Dendritic cell treated with granulocyte-macrophage colony-stimulating factor and Interleukin-4, amounts not matched to agents 40 ng/mL and 50 ng/mL, for 4 days (primary cell): Measurements from ENCODE around the gene SLC4A8.
"Not testable (repeated sequence)": the region's sequence is repeated elsewhere in the genome, so short reads cannot be mapped to it uniquely, and the experiment has no call there.

ENCODE experiments used
- H3K27ac Mint-ChIP-seq: one replicate; pipeline ENCODE4 v1.8.0; 2022; ENCODE audit warnings: mild to moderate bottlenecking, mixed read lengths
- H3K27me3 Mint-ChIP-seq: one replicate; pipeline ENCODE4 v1.8.0; 2022; ENCODE audit warnings: mild to moderate bottlenecking, mixed read lengths
- H3K36me3 Mint-ChIP-seq: one replicate; pipeline ENCODE4 v1.8.0; 2022; ENCODE audit warnings: low read depth, mixed read lengths
- H3K4me1 Mint-ChIP-seq: one replicate; pipeline ENCODE4 v1.8.0; 2022; ENCODE audit warnings: low read depth, mixed read lengths
- H3K4me3 Mint-ChIP-seq: one replicate; pipeline ENCODE4 v1.8.0; 2022; ENCODE audit warnings: mild to moderate bottlenecking, moderate library complexity, mixed read lengths
- H3K9me3 Mint-ChIP-seq: one replicate; pipeline ENCODE4 v1.8.0; 2022; ENCODE audit warnings: mixed read lengths
- intact Hi-C: fragments of 100-400 bp; cut with micrococcal nuclease; formaldehyde crosslinking; loops from one replicate; pipeline ENCODE4 v1.15.0; 2022

The SLC4A8 gene

GRCh38 chr12:51455050-51455449, 30.4 kb downstream of the SLC4A8 start:
- H3K36me3 Mint-ChIP-seq = peaks cover 14% of the 10 kb centered on the region
- H3K27me3 Mint-ChIP-seq, H3K4me3 Mint-ChIP-seq, H3K9me3 Mint-ChIP-seq, intact Hi-C loops, H3K27ac Mint-ChIP-seq, H3K4me1 Mint-ChIP-seq: not testable (repeated sequence)

- no peaks in the 10 kb centered on the region for H3K9me3 Mint-ChIP-seq
- no peak overlapping the region for H3K4me3 Mint-ChIP-seq
- H3K36me3 Mint-ChIP-seq = peaks cover 14% of the 10 kb centered on the region
- no peaks in the 10 kb centered on the region for H3K27me3 Mint-ChIP-seq
- intact Hi-C loops = no loop called here
- no peaks in the 10 kb centered on the region for H3K4me1 Mint-ChIP-seq
- no peak overlapping the region for H3K27ac Mint-ChIP-seq
Observed at GRCh38 chr12:51458635-51459034, 34.0 kb downstream of the SLC4A8 start.

- Mint-ChIP-seq H3K27me3 (no peaks in the 10 kb centered on the region), H3K4me1 (peaks cover 5% of the 10 kb centered on the region), H3K36me3 (peaks cover 21% of the 10 kb centered on the region), H3K27ac (no peak overlapping the region), H3K9me3 (no peaks in the 10 kb centered on the region), H3K4me3 (no peak overlapping the region)
- intact Hi-C loops = no loop called here
Observed at GRCh38 chr12:51460519-51460918, 35.9 kb downstream of the SLC4A8 start.

GRCh38 chr12:51465491-51465890, 40.9 kb downstream of the SLC4A8 start:
- Mint-ChIP-seq H3K4me1 (peaks cover 5% of the 10 kb centered on the region), H3K27ac (no peak overlapping the region), H3K4me3 (no peak overlapping the region), H3K36me3 (peaks cover 12% of the 10 kb centered on the region), H3K9me3 (no peaks in the 10 kb centered on the region), H3K27me3 (no peaks in the 10 kb centered on the region)
- intact Hi-C loops = no loop called here

- H3K27ac Mint-ChIP-seq = no peak overlapping the region
- intact Hi-C loops = no loop called here
- no peak overlapping the region for H3K4me3 Mint-ChIP-seq
- no peaks in the 10 kb centered on the region for H3K27me3 Mint-ChIP-seq
- no peaks in the 10 kb centered on the region for H3K9me3 Mint-ChIP-seq
- H3K36me3 Mint-ChIP-seq = peaks cover 8% of the 10 kb centered on the region
- H3K4me1 Mint-ChIP-seq = peaks cover 7% of the 10 kb centered on the region
Observed at GRCh38 chr12:51470116-51470515, 45.5 kb downstream of the SLC4A8 start.

- H3K4me1 Mint-ChIP-seq = peaks cover 7% of the 10 kb centered on the region
- intact Hi-C loops = no loop called here
- H3K27ac Mint-ChIP-seq = no peak overlapping the region
- H3K9me3 Mint-ChIP-seq = no peaks in the 10 kb centered on the region
- H3K27me3 Mint-ChIP-seq = no peaks in the 10 kb centered on the region
- no peak overlapping the region for H3K4me3 Mint-ChIP-seq
- H3K36me3 Mint-ChIP-seq = peaks cover 8% of the 10 kb centered on the region
Observed at GRCh38 chr12:51471111-51471864, 46.7 kb downstream of the SLC4A8 start.

GRCh38 chr12:51472984-51473383, 48.4 kb downstream of the SLC4A8 start:
- no peaks in the 10 kb centered on the region for H3K9me3 Mint-ChIP-seq
- H3K4me1 Mint-ChIP-seq = peaks cover 7% of the 10 kb centered on the region
- H3K36me3 Mint-ChIP-seq = peaks cover 8% of the 10 kb centered on the region
- intact Hi-C loops = no loop called here
- no peak overlapping the region for H3K4me3 Mint-ChIP-seq
- H3K27me3 Mint-ChIP-seq = no peaks in the 10 kb centered on the region
- H3K27ac Mint-ChIP-seq = no peak overlapping the region

- H3K4me1 Mint-ChIP-seq = peaks cover 7% of the 10 kb centered on the region
- no peak overlapping the region for H3K27ac Mint-ChIP-seq
- H3K27me3 Mint-ChIP-seq = no peaks in the 10 kb centered on the region
- intact Hi-C loops = no loop called here
- H3K4me3 Mint-ChIP-seq = no peak overlapping the region
- peaks cover 8% of the 10 kb centered on the region for H3K36me3 Mint-ChIP-seq
- H3K9me3 Mint-ChIP-seq = no peaks in the 10 kb centered on the region
Observed at GRCh38 chr12:51473947-51474346, 49.3 kb downstream of the SLC4A8 start.

GRCh38 chr12:51475543-51475942, 50.9 kb downstream of the SLC4A8 start:
- Mint-ChIP-seq H3K4me3 (no peak overlapping the region), H3K9me3 (no peaks in the 10 kb centered on the region), H3K36me3 (peaks cover 8% of the 10 kb centered on the region), H3K27ac (no peak overlapping the region), H3K27me3 (no peaks in the 10 kb centered on the region), H3K4me1 (peaks cover 7% of the 10 kb centered on the region)
- intact Hi-C loops = no loop called here

GRCh38 chr12:51480978-51481377, 56.3 kb downstream of the SLC4A8 start:
- intact Hi-C loops = no loop called here
- no peaks in the 10 kb centered on the region for H3K36me3 Mint-ChIP-seq
- H3K9me3 Mint-ChIP-seq = no peaks in the 10 kb centered on the region
- H3K27me3 Mint-ChIP-seq = no peaks in the 10 kb centered on the region
- no peak overlapping the region for H3K4me3 Mint-ChIP-seq
- H3K27ac Mint-ChIP-seq = no peak overlapping the region
- no peaks in the 10 kb centered on the region for H3K4me1 Mint-ChIP-seq

GRCh38 chr12:51482929-51483697, 58.5 kb downstream of the SLC4A8 start:
- H3K27me3 Mint-ChIP-seq = no peaks in the 10 kb centered on the region
- no peak overlapping the region for H3K27ac Mint-ChIP-seq
- no peaks in the 10 kb centered on the region for H3K4me1 Mint-ChIP-seq
- intact Hi-C loops = no loop called here
- H3K4me3 Mint-ChIP-seq = no peak overlapping the region
- no peaks in the 10 kb centered on the region for H3K9me3 Mint-ChIP-seq
- H3K36me3 Mint-ChIP-seq = no peaks in the 10 kb centered on the region

- intact Hi-C loops = no loop called here
- Mint-ChIP-seq H3K4me3 (no peak overlapping the region), H3K27me3 (no peaks in the 10 kb centered on the region), H3K9me3 (no peaks in the 10 kb centered on the region), H3K4me1 (no peaks in the 10 kb centered on the region), H3K36me3 (no peaks in the 10 kb centered on the region), H3K27ac (no peak overlapping the region)
Observed at GRCh38 chr12:51484119-51484518, 59.5 kb downstream of the SLC4A8 start.

- no peak overlapping the region for H3K4me3 Mint-ChIP-seq
- no peaks in the 10 kb centered on the region for H3K9me3 Mint-ChIP-seq
- peaks cover 4% of the 10 kb centered on the region for H3K4me1 Mint-ChIP-seq
- H3K27ac Mint-ChIP-seq = no peak overlapping the region
- H3K27me3 Mint-ChIP-seq = no peaks in the 10 kb centered on the region
- H3K36me3 Mint-ChIP-seq = no peaks in the 10 kb centered on the region
- intact Hi-C loops = no loop called here
Observed at GRCh38 chr12:51488281-51488680, 63.6 kb downstream of the SLC4A8 start.

- Mint-ChIP-seq H3K27me3 (no peaks in the 10 kb centered on the region), H3K27ac (no peak overlapping the region), H3K36me3 (no peaks in the 10 kb centered on the region), H3K4me3 (no peak overlapping the region), H3K9me3 (no peaks in the 10 kb centered on the region), H3K4me1 (peaks cover 14% of the 10 kb centered on the region)
- intact Hi-C loops = no loop called here
Observed at GRCh38 chr12:51493281-51493680, 68.7 kb downstream of the SLC4A8 start.
